LHCN-M2 (cell line): ENCODE measurements around the gene GSAP. TPM values are rescaled to one million over a fixed set of nuclear protein-coding genes. Genes with fewer than 3 reads are reported as not detected.
A peak's percentile ranks its signal among the peaks of the same experiment; 100 is the strongest.
"Not testable (repeated sequence)": the region's sequence is repeated elsewhere in the genome, so short reads cannot be mapped to it uniquely, and the experiment has no call there.

Experiments used
- DNase-seq: peaks from one replicate; pipeline ENCODE4 v3.0.0-alpha.2; 2012; ENCODE audit warnings: low read depth
- polyA plus RNA-seq: library from polyadenylated mRNA; unstranded; fragments of >200 nt; gene quantifications from one replicate; pipeline ENCODE4 v1.2.1, GENCODE V29; 2012; ENCODE audit warnings: missing spikeins
- total RNA-seq: library from RNA; depleted of rRNA; stranded (reverse); fragments of >200 nt; gene quantifications from 2 replicates; pipeline ENCODE4 v1.2.3, GENCODE V29; 2014; rRNA removed

GSAP gene, protein sequence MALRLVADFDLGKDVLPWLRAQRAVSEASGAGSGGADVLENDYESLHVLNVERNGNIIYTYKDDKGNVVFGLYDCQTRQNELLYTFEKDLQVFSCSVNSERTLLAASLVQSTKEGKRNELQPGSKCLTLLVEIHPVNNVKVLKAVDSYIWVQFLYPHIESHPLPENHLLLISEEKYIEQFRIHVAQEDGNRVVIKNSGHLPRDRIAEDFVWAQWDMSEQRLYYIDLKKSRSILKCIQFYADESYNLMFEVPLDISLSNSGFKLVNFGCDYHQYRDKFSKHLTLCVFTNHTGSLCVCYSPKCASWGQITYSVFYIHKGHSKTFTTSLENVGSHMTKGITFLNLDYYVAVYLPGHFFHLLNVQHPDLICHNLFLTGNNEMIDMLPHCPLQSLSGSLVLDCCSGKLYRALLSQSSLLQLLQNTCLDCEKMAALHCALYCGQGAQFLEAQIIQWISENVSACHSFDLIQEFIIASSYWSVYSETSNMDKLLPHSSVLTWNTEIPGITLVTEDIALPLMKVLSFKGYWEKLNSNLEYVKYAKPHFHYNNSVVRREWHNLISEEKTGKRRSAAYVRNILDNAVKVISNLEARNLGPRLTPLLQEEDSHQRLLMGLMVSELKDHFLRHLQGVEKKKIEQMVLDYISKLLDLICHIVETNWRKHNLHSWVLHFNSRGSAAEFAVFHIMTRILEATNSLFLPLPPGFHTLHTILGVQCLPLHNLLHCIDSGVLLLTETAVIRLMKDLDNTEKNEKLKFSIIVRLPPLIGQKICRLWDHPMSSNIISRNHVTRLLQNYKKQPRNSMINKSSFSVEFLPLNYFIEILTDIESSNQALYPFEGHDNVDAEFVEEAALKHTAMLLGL
- 21.6 and 24.8 TPM in 2 replicates for total RNA-seq
- 5.7 TPM for polyA plus RNA-seq

DNA sequence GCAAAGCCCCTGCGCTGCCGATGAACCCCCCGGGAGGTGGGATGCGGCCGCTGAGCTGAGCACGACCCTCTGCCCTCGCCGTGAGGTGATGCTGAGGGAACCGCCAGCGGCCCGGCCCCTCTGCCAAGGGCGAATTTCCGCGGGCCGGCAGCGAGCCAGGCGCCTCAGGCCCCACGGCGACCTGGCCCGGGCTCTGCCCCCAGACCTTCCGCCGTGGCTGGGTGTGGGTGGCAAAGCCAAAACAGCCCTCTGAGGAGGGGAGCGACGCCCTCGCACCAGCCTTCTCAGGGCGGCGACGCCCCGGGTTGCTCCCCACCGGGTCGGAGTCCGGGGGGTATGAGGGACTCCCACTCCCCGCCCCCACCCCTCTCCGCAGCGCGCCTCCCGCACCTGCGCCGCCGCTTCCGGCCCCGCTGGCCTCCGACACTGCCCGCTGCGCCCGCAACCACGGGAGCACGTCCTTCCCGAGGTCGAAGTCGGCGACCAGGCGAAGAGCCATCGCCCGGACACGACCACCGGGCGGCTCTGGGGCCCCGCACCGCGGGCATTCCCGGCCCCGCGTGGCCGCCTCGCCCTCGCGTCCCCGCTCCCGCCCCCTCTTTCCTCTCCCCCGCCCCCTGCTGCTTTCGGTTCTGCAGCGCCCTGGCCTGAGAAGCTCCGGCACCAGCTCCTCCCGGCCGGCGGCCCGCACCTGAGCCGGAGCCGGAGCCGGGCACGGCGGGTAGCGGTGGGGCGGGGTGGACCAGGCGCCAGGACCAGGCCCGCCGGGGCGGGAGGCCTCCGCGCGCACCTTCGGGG is at the start of gene GSAP:
GSAP (minus strand) TSS at position 527 of the 798 bp plus-strand sequence; CDS start at position 499, 28 bp downstream.
- DNase-seq, result peak; percentile 56

- DNase-seq, result no peak
Observed at GRCh38 chr7:77465256-77465655, 49.1 kb upstream of the GSAP start.

DNA sequence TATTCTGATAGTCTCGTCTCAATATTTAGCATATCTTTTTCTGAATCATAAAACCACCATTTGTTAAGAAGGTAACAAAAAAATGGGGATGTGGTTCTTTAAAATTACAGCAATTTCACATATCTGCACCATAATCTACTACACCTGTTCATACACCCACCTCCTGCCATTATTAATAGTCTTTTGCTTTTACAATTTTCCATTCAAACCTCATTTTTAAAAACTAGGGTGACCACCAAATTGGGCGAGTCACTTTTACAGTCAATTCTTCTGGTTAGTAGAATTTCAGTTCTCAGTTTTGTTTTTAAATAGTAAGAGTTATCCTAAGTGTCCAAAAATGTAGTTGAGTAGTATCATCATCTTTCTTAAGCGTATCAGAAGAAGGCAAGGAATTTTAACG is 48.4 kb upstream of the GSAP start:
- DNase-seq, result peak; percentile 72

GRCh38 chr7:77463632-77464031 is 47.5 kb upstream of the GSAP start:
- DNase-seq, result peak; percentile 86

- DNase-seq, result no peak
Observed at GRCh38 chr7:77461842-77462241, 45.7 kb upstream of the GSAP start.

DNA sequence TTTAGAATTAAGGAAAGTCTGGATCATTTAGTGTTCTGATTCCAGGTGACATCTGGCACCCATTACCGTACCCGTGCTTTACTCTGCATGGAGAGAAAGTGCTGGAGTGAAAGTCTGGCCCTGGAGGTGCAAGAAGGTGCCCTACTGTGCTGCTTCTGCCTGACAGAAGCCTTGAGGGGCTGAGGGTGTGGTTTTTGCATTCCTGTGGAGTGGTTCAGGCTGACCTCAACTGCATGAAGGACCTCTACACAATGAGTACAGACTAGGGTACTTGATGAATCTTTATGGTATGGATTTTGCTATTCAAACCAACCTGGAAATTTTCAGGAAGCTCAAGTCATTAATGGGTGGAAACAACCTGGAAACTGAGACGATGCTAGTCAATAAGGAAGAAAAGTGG is 45.1 kb upstream of the GSAP start:
- DNase-seq, result no peak

DNA sequence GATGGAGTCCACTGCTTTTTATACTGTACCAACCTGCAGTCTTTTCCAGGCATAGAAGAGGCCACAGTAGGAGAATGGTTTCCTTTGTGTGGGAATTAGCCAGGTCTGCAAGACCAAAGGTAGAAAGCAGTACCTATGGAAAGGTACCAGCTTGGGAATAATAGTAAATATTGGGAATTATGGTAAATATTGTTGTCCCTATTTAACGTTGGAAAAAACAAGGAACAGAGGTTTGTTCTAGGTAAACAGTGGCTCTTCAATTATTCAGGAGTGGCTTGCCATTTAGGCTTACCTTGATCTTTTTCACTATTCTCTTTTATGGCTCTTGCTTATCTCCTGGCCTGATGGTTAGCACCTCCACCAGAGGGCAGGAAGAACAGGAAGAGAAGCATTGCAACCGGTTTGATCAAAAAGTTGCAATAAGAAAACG is 43.9 kb upstream of the GSAP start:
- no peak for DNase-seq

- DNase-seq, result no peak
Observed at GRCh38 chr7:77459311-77459726, 43.2 kb upstream of the GSAP start.

GRCh38 chr7:77458786-77459185 is 42.6 kb upstream of the GSAP start:
- DNase-seq, result no peak

GRCh38 chr7:77457779-77458178 is 41.6 kb upstream of the GSAP start:
- no peak for DNase-seq

DNA sequence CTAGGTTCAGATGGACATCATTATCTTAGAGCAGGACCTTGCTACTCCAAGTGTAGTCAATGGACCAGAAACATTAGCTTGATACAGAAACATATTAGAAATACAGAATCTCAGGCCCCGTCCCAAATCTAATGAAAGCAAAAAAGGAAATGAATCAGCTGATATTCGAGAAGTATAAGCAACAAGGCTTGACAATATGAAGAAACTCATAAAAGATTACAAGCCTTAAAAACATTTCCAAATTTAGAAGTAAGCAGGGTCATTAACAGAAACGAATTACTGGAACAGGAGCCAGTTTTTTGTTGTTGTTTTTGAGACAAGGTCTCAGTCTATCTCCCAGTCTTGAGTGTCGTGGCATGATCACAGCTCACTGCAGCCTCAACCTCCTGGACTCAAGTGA is 40.5 kb upstream of the GSAP start:
- peak; percentile 68 for DNase-seq

GRCh38 chr7:77455321-77455720 is 39.2 kb upstream of the GSAP start:
- DNase-seq, result peak; percentile 100

- peak; percentile 43 for DNase-seq
Observed at GRCh38 chr7:77454802-77455201, 38.7 kb upstream of the GSAP start.

- DNase-seq, result peak; percentile 92
Observed at GRCh38 chr7:77453531-77453930, 37.4 kb upstream of the GSAP start.

- DNase-seq, result not testable (repeated sequence)
Observed at GRCh38 chr7:77451950-77452349, 35.8 kb upstream of the GSAP start.

GRCh38 chr7:77450613-77451012 is 34.5 kb upstream of the GSAP start:
- DNase-seq, result peak; percentile 31

DNA sequence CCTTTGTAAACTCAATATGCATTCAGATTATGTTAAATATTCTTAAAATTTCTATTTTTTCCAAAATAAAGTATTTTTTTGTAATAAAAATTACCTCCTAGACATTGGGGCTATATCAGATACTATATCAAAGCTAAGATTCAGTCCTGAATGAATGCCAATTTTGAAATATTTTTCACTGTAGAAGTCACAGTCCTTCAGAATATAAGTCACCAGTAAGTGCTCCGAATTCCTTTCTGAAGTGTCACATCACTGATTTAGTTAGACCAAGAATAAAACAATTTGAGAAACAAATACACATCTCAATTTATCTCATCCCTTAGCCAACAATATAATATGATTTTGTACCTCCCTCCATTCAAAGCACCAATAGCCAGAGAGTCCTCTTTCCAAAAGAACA is 33.9 kb upstream of the GSAP start:
- DNase-seq, result peak; percentile 83

DNA sequence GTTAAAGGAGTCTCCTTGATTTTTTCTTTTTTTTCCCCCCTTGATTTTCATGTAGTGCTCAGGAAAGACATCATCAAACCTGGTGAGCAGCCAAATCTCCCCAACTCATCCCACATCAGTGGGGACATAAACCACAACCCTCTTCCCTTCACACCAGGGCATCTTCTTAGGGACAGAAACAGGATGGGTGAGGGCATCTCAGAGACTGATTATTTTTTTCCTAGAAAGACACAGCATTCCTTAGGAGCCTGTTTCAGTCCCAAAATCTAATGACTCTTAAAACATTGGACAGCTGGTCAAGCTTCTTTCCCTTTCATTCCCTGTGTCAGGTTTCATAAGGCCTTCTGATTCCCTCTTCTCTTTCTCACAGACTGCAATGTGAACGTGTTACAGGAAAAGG is 31.5 kb upstream of the GSAP start:
- peak; percentile 81 for DNase-seq

- peak; percentile 100 for DNase-seq
Observed at GRCh38 chr7:77444123-77444522, 28.0 kb upstream of the GSAP start.

DNA sequence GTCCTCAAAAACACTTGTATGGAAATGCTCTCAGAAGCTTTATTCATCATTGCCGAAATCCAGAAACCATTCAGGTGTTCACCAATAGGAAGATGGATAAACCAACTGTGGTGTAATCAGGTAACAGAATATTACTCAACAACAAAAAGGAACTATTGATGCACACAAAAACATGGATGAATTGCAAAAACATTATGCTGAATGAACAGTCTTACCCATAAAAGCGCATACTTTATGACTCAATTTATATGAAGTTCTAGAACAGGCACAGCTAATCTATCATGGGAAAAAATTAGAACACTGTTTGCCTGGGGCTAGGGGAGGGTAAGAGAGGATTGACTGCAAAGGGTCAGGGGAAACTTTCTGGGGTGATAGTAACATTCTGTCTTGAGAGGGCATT is 26.9 kb upstream of the GSAP start:
- DNase-seq, result no peak

DNA sequence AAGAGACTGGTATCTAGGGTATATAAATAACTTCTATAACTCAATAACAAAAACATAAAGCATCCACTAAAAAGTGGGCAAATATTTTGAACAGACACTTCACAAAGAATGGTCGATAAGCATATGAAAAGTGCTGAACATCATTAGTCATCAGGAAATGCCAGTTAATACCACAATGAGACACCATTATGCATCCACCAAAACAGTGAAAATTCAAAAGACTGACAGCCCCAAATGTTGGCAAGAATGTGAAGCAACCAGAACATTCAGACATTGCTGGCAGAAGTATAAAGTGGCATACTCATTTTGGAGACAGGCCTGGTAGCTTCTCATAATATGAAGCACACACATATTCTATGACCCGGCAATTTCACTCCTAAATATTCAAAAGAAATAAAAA is 26.5 kb upstream of the GSAP start:
- peak; percentile 100 for DNase-seq

- no peak for DNase-seq
Observed at GRCh38 chr7:77441046-77441445, 24.9 kb upstream of the GSAP start.
